Measurements from ENCODE around the gene ACOX1.

DNA sequence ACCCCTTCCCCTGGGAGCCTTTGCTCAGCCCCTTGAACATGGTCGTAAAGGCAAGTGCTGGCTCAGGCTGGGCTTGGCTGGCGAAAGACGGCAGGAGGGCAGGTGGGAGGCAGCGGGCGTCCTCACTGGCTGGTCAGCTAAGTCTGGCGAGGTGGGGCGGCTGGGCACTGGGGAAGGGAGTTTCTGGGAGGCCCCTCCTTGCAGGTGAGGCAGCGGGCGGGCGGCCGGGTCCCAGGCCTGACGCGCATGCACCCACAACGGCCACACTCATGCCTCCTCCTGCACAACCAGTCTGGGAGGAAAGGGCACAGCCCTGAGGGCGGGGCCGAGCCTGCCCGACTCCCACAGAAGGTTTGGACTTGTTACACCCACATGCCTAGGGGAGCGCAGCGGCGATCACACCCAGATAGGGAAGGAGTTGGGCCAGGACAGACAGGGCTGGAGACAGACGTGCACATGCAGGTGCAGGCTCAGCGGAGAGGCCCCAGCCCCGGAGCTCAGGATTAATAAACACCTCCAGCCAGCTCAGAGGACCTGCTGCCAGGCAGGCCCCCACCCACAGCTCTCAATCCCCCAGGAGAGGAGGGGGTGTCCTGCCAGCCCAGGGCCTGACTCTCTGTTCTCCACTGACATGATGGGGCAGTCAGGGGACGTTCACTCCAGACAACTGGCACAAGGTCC, 48.3 kb upstream of the ACOX1 start, which contains the start of gene EVPL:
- TF ChIP-seq, protein P1, sequence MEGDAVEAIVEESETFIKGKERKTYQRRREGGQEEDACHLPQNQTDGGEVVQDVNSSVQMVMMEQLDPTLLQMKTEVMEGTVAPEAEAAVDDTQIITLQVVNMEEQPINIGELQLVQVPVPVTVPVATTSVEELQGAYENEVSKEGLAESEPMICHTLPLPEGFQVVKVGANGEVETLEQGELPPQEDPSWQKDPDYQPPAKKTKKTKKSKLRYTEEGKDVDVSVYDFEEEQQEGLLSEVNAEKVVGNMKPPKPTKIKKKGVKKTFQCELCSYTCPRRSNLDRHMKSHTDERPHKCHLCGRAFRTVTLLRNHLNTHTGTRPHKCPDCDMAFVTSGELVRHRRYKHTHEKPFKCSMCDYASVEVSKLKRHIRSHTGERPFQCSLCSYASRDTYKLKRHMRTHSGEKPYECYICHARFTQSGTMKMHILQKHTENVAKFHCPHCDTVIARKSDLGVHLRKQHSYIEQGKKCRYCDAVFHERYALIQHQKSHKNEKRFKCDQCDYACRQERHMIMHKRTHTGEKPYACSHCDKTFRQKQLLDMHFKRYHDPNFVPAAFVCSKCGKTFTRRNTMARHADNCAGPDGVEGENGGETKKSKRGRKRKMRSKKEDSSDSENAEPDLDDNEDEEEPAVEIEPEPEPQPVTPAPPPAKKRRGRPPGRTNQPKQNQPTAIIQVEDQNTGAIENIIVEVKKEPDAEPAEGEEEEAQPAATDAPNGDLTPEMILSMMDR (IDR thresholded peaks at IDR 0.05; ENCODE audit: poor library complexity): no peak
- no peak for TF ChIP-seq EZH2phosphoT487 (IDR thresholded peaks at IDR 0.05; ENCODE audit: low read depth, severe bottlenecking, unreplicated experiment)

All from hepatocyte (in vitro differentiated cells).